GM12873 (cell line): ENCODE measurements around the gene MBNL1.

Experiments used
- CTCF ChIP-seq: IDR thresholded peaks from 2 replicates; pipeline ENCODE4 v1.5.1; 2012; ENCODE audit warnings: low read depth, mild to moderate bottlenecking, moderate library complexity, low read length, control low read depth; ENCODE audit not compliant: insufficient read depth; ENCODE audit errors: missing control alignments

Gene MBNL1

GRCh38 chr3:152230370-152230769 lies 38.4 kb upstream of the MBNL1 start:
- TF ChIP-seq CTCF = no peak

- no peak for TF ChIP-seq CTCF
Measured at GRCh38 chr3:152232001-152232400, 36.7 kb upstream of the MBNL1 start.

- no peak for TF ChIP-seq CTCF
Measured at GRCh38 chr3:152232679-152233078, 36.0 kb upstream of the MBNL1 start.

- no peak for TF ChIP-seq CTCF
Measured at GRCh38 chr3:152234657-152235375, 33.9 kb upstream of the MBNL1 start.

GRCh38 chr3:152235709-152236298 lies 32.9 kb upstream of the MBNL1 start:
- no peak for TF ChIP-seq CTCF

- TF ChIP-seq CTCF = no peak
Measured at GRCh38 chr3:152236716-152237115, 32.0 kb upstream of the MBNL1 start.

GRCh38 chr3:152241142-152242017 lies 27.3 kb upstream of the MBNL1 start:
- TF ChIP-seq CTCF = no peak
